Adrenal gland (tissue), 5 donors: ENCODE data around the gene NRXN2.

ENCODE experiments used
- CTCF ChIP-seq, 6 experiments: fragments of 450-650 bp in 4 of 6; fragments of 200-600 bp in 2 of 6; sonication (generic) in 1 of 6; IDR thresholded peaks; 1 replicate in 5 of 6; 2 replicates in 1 of 6; pipeline versions ENCODE4 v1.5.1 to v1.8.0; 2016 to 2021; ENCODE audit warnings: antibody characterized with exemption in 6 of 6, mild to moderate bottlenecking in 2 of 6, moderate library complexity in 1 of 6
- POLR2A ChIP-seq, 2 donors: fragments of 450-650 bp; IDR thresholded peaks; one replicate each; pipeline ENCODE4 v1.6.1; 2017; ENCODE audit warnings: antibody characterized with exemption in 2 of 2, mild to moderate bottlenecking in 2 of 2, moderate library complexity in 1 of 2
- donor health status: DM: no; HTN: no; CAD: no.

- TF ChIP-seq CTCF (IDR thresholded peaks at IDR 0.05) = no peak
- TF ChIP-seq POLR2A (IDR thresholded peaks at IDR 0.05) = no peak
These were observed 113.5 kb downstream of the NRXN2 start for GRCh38 chr11:64609436-64610047.
